Subcutaneous abdominal adipose tissue (tissue), 5 donors: ENCODE measurements around the gene ABR.
"Not testable (repeated sequence)": the region's sequence is repeated elsewhere in the genome, so short reads cannot be mapped to it uniquely, and the experiment has no call there.

Experiments used
- H3K27ac ChIP-seq: one replicate; pipeline ENCODE4 v1.7.0; 2013; ENCODE audit warnings: low read depth, mild to moderate bottlenecking, inconsistent platforms, low read length, moderate library complexity
- H3K27me3 ChIP-seq, 5 donors: one replicate each; pipeline ENCODE4 v1.7.0; 2013; ENCODE audit warnings: low read length in 5 of 5, inconsistent platforms in 1 of 5; ENCODE audit not compliant: control insufficient read depth in 5 of 5, insufficient read depth in 4 of 5
- H3K36me3 ChIP-seq, 5 donors: one replicate each; pipeline ENCODE4 v1.7.0; 2013; ENCODE audit warnings: low read length in 5 of 5; ENCODE audit not compliant: control insufficient read depth in 5 of 5, insufficient read depth in 5 of 5
- H3K4me1 ChIP-seq, 5 donors: one replicate each; pipeline ENCODE4 v1.7.0; 2013; ENCODE audit warnings: low read length in 5 of 5, mild to moderate bottlenecking in 3 of 5, moderate library complexity in 1 of 5; ENCODE audit not compliant: control insufficient read depth in 5 of 5, insufficient read depth in 5 of 5
- H3K4me3 ChIP-seq, 5 donors: one replicate each; pipeline ENCODE4 v1.7.0; 2013; ENCODE audit warnings: low read length in 5 of 5, low read depth in 1 of 5
- H3K9ac ChIP-seq, 5 donors: one replicate each; pipeline ENCODE4 v1.7.0; 2013; ENCODE audit warnings: low read length in 5 of 5, mild to moderate bottlenecking in 4 of 5, moderate library complexity in 3 of 5
- H3K9me3 ChIP-seq, 5 donors: one replicate each; pipeline ENCODE4 v1.7.0; 2013; ENCODE audit warnings: low read length in 5 of 5; ENCODE audit not compliant: control insufficient read depth in 5 of 5
- donor health status: healthy.
- donor health status: healthy.
- donor health status: healthy.
- donor health status: healthy.
- donor health status: healthy.

ABR gene

GRCh38 chr17:1065416-1065815, 114.4 kb downstream of the ABR start:
- not testable (repeated sequence) for H3K4me3 ChIP-seq, H3K4me1 ChIP-seq, H3K27ac ChIP-seq, H3K27me3 ChIP-seq, H3K9ac ChIP-seq, H3K9me3 ChIP-seq
- H3K36me3 ChIP-seq: peaks cover 19 to 75% (median 55%) of the 10 kb centered on the region in 5 donors

- Histone ChIP-seq H3K36me3 (peaks cover 16 to 76% (median 51%) of the 10 kb centered on the region in 5 donors), H3K9ac (no peak overlapping the region), H3K27ac (no peak overlapping the region), H3K9me3 (peaks cover 0 to 8% (median 2%) of the 10 kb centered on the region in 5 donors), H3K4me1 (peaks cover 0 to 5% (median 3%) of the 10 kb centered on the region in 5 donors), H3K27me3 (no peaks in the 10 kb centered on the region), H3K4me3 (no peak overlapping the region)
These were observed 118.8 kb downstream of the ABR start for GRCh38 chr17:1060991-1061390.

- peaks cover 12 to 77% (median 50%) of the 10 kb centered on the region in 5 donors for H3K36me3 ChIP-seq
- no peak overlapping the region for H3K9ac ChIP-seq
- no peak overlapping the region for H3K27ac ChIP-seq
- peaks cover 0 to 9% (median 7%) of the 10 kb centered on the region in 5 donors for H3K4me1 ChIP-seq
- no peaks in the 10 kb centered on the region for H3K27me3 ChIP-seq
- no peak overlapping the region for H3K4me3 ChIP-seq
- H3K9me3 ChIP-seq: peaks cover 0 to 3% (median 0%) of the 10 kb centered on the region in 5 donors
These were observed 120.5 kb downstream of the ABR start for GRCh38 chr17:1059131-1059795.

- H3K9me3 ChIP-seq: peaks cover 0 to 3% (median 0%) of the 10 kb centered on the region in 5 donors
- peaks cover 9 to 80% (median 53%) of the 10 kb centered on the region in 5 donors for H3K36me3 ChIP-seq
- no peaks in the 10 kb centered on the region for H3K27me3 ChIP-seq
- no peak overlapping the region for H3K4me3 ChIP-seq
- H3K9ac ChIP-seq: no peak overlapping the region
- H3K27ac ChIP-seq: no peak overlapping the region
- H3K4me1 ChIP-seq: peaks cover 0 to 9% (median 7%) of the 10 kb centered on the region in 5 donors
These were observed 121.2 kb downstream of the ABR start for GRCh38 chr17:1058423-1059130.

GRCh38 chr17:1056761-1057160, 123.0 kb downstream of the ABR start:
- Histone ChIP-seq H3K4me1 (peaks cover 0 to 9% (median 7%) of the 10 kb centered on the region in 5 donors), H3K9ac (peak overlapping the region in 1 of 5 donors; percentile 11), H3K36me3 (peaks cover 0 to 71% (median 48%) of the 10 kb centered on the region in 5 donors), H3K9me3 (peaks cover 0 to 3% (median 0%) of the 10 kb centered on the region in 5 donors), H3K27me3 (no peaks in the 10 kb centered on the region), H3K27ac (no peak overlapping the region), H3K4me3 (no peak overlapping the region)

GRCh38 chr17:1055751-1056645, 123.8 kb downstream of the ABR start:
- peaks cover 0 to 7% (median 5%) of the 10 kb centered on the region in 5 donors for H3K4me1 ChIP-seq
- peaks cover 0 to 67% (median 42%) of the 10 kb centered on the region in 5 donors for H3K36me3 ChIP-seq
- H3K27ac ChIP-seq: no peak overlapping the region
- no peak overlapping the region for H3K4me3 ChIP-seq
- peak overlapping the region in 1 of 5 donors; percentile 11 for H3K9ac ChIP-seq
- H3K27me3 ChIP-seq: no peaks in the 10 kb centered on the region
- peaks cover 0 to 3% (median 0%) of the 10 kb centered on the region in 5 donors for H3K9me3 ChIP-seq

- Histone ChIP-seq H3K36me3 (peaks cover 0 to 70% (median 43%) of the 10 kb centered on the region in 5 donors), H3K27ac (no peak overlapping the region), H3K9ac (no peak overlapping the region), H3K27me3 (no peaks in the 10 kb centered on the region), H3K9me3 (peaks cover 0 to 3% (median 0%) of the 10 kb centered on the region in 5 donors), H3K4me3 (no peak overlapping the region), H3K4me1 (peaks cover 0 to 7% (median 4%) of the 10 kb centered on the region in 5 donors)
These were observed 124.5 kb downstream of the ABR start for GRCh38 chr17:1055231-1055630.

GRCh38 chr17:1054656-1055055, 125.1 kb downstream of the ABR start:
- H3K27me3 ChIP-seq: no peaks in the 10 kb centered on the region
- H3K9me3 ChIP-seq: peaks cover 0 to 3% (median 0%) of the 10 kb centered on the region in 5 donors
- no peak overlapping the region for H3K27ac ChIP-seq
- H3K4me3 ChIP-seq: no peak overlapping the region
- no peak overlapping the region for H3K9ac ChIP-seq
- peaks cover 0 to 70% (median 46%) of the 10 kb centered on the region in 5 donors for H3K36me3 ChIP-seq
- peaks cover 0 to 7% (median 4%) of the 10 kb centered on the region in 5 donors for H3K4me1 ChIP-seq

- Histone ChIP-seq H3K9me3 (peaks cover 0 to 3% (median 0%) of the 10 kb centered on the region in 5 donors), H3K4me3 (no peak overlapping the region), H3K27ac (no peak overlapping the region), H3K9ac (no peak overlapping the region), H3K36me3 (peaks cover 0 to 68% (median 44%) of the 10 kb centered on the region in 5 donors), H3K4me1 (peaks cover 0 to 7% (median 4%) of the 10 kb centered on the region in 5 donors), H3K27me3 (no peaks in the 10 kb centered on the region)
These were observed 126.0 kb downstream of the ABR start for GRCh38 chr17:1053661-1054360.
